ENCODE results near the gene PLSCR2. TPM values are rescaled to one million over a fixed set of nuclear protein-coding genes. Genes with fewer than 3 reads are reported as not detected.
"Not testable (repeated sequence)": the region's sequence is repeated elsewhere in the genome, so short reads cannot be mapped to it uniquely, and the experiment has no call there.

Gene PLSCR2
- total and polyA plus RNA-seq, 4 donors, result 0.25 TPM; not detected in 3

DNA sequence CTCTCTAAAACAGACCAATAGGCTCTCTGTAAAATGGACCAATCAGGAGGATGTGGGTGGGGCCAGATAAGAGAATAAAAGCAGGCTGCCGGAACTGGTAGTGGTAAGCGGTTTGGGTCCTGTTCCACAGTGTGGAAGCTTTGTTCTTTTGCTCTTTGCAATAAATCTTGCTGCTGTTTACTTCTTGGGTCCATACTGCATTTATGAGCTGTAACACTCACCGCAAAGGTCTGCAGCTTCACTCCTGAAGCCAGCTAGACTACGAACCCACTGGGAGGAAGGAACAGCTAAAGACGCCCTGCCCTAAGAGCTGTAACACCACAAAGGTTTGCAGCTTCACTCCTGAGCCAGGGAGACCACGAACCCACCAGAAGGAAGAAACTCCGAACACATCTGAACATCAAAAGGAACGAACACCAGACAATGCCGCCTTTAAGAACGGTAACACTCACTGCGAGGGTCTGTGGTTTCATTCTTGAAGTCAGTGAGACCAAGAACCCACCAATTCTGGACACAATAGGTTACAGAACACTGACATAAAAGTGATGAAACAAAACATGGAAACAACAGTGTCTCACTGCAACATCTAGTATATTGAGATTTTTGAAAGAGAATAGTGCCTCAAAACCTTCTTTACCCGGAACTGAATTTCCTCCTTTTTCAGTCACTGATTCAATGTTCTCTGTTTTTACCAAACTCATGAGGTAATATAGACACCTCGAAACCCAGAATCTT, 28.8 kb upstream of the PLSCR2 start:
- Histone ChIP-seq H3K27ac (ENCODE audit: low read depth in 1 of 2, low read length in 2 of 2) (no peak overlapping the region), H3K9me3 (ENCODE audit: control insufficient read depth in 4 of 4, low read length in 3 of 4) (no peaks in the 10 kb centered on the region), H3K4me3 (ENCODE audit: low read depth in 1 of 3, low read length in 3 of 3) (no peak overlapping the region), H3K27me3 (ENCODE audit: control insufficient read depth in 4 of 4, insufficient read depth in 4 of 4, low read length in 3 of 4) (no peaks in the 10 kb centered on the region), H3K36me3 (ENCODE audit: control insufficient read depth in 4 of 4, insufficient read depth in 3 of 4, low read depth in 1 of 4, low read length in 3 of 4) (no peaks in the 10 kb centered on the region), H3K9ac (ENCODE audit: low read depth in 1 of 2, low read length in 2 of 2) (no peak overlapping the region), H3K4me1 (ENCODE audit: control insufficient read depth in 4 of 4, insufficient read depth in 4 of 4, low read length in 3 of 4) (peaks cover 0 to 2% (median 0%) of the 10 kb centered on the region in 4 donors)
- 86% methylated on average over 13 of the region's 13 CpGs for WGBS
- no peak for DNase-seq (ENCODE audit: low spot score)
- TF ChIP-seq, protein P1, sequence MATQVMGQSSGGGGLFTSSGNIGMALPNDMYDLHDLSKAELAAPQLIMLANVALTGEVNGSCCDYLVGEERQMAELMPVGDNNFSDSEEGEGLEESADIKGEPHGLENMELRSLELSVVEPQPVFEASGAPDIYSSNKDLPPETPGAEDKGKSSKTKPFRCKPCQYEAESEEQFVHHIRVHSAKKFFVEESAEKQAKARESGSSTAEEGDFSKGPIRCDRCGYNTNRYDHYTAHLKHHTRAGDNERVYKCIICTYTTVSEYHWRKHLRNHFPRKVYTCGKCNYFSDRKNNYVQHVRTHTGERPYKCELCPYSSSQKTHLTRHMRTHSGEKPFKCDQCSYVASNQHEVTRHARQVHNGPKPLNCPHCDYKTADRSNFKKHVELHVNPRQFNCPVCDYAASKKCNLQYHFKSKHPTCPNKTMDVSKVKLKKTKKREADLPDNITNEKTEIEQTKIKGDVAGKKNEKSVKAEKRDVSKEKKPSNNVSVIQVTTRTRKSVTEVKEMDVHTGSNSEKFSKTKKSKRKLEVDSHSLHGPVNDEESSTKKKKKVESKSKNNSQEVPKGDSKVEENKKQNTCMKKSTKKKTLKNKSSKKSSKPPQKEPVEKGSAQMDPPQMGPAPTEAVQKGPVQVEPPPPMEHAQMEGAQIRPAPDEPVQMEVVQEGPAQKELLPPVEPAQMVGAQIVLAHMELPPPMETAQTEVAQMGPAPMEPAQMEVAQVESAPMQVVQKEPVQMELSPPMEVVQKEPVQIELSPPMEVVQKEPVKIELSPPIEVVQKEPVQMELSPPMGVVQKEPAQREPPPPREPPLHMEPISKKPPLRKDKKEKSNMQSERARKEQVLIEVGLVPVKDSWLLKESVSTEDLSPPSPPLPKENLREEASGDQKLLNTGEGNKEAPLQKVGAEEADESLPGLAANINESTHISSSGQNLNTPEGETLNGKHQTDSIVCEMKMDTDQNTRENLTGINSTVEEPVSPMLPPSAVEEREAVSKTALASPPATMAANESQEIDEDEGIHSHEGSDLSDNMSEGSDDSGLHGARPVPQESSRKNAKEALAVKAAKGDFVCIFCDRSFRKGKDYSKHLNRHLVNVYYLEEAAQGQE (IDR thresholded peaks at IDR 0.05), result no peak
- TF ChIP-seq FOXA1 (IDR thresholded peaks at IDR 0.05) (no peak), EGR1 (IDR thresholded peaks at IDR 0.05; ENCODE audit: low read depth in 2 of 2) (no peak), TAF1 (conservative IDR thresholded peaks at IDR 0.05) (no peak), YY1 (IDR thresholded peaks at IDR 0.05) (no peak), ATF3 (IDR thresholded peaks at IDR 0.05) (no peak), RXRA (IDR thresholded peaks at IDR 0.05) (no peak), NR2F2 (IDR thresholded peaks at IDR 0.05) (no peak), FOXA2 (IDR thresholded peaks at IDR 0.05) (no peak), CTCF (IDR thresholded peaks at IDR 0.05; ENCODE audit: low read depth, low read length, missing input control) (no peak), MAX (IDR thresholded peaks at IDR 0.05) (no peak), RAD21 (IDR thresholded peaks at IDR 0.05) (no peak), HNF4A (conservative IDR thresholded peaks at IDR 0.05) (no peak), JUND (IDR thresholded peaks at IDR 0.05) (no peak), HNF4G (IDR thresholded peaks at IDR 0.05) (no peak)
- TF ChIP-seq, protein P2, sequence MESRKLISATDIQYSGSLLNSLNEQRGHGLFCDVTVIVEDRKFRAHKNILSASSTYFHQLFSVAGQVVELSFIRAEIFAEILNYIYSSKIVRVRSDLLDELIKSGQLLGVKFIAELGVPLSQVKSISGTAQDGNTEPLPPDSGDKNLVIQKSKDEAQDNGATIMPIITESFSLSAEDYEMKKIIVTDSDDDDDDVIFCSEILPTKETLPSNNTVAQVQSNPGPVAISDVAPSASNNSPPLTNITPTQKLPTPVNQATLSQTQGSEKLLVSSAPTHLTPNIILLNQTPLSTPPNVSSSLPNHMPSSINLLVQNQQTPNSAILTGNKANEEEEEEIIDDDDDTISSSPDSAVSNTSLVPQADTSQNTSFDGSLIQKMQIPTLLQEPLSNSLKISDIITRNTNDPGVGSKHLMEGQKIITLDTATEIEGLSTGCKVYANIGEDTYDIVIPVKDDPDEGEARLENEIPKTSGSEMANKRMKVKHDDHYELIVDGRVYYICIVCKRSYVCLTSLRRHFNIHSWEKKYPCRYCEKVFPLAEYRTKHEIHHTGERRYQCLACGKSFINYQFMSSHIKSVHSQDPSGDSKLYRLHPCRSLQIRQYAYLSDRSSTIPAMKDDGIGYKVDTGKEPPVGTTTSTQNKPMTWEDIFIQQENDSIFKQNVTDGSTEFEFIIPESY (IDR thresholded peaks at IDR 0.05), result no peak

GRCh38 chr3:146497145-146497843, 27.9 kb upstream of the PLSCR2 start:
- not testable (repeated sequence) for DNase-seq (ENCODE audit: low spot score)

More at GRCh38 chr3:146497145-146497843, 27.9 kb upstream of the PLSCR2 start:
- not testable (repeated sequence) for H3K36me3 ChIP-seq (ENCODE audit: control insufficient read depth in 4 of 4, insufficient read depth in 3 of 4, low read depth in 1 of 4, low read length in 3 of 4); H3K4me3 ChIP-seq (ENCODE audit: low read depth in 1 of 3, low read length in 3 of 3); H3K9me3 ChIP-seq (ENCODE audit: control insufficient read depth in 4 of 4, low read length in 3 of 4); H3K9ac ChIP-seq (ENCODE audit: low read depth in 1 of 2, low read length in 2 of 2); H3K27ac ChIP-seq (ENCODE audit: low read depth in 1 of 2, low read length in 2 of 2); H3K4me1 ChIP-seq (ENCODE audit: control insufficient read depth in 4 of 4, insufficient read depth in 4 of 4, low read length in 3 of 4); H3K27me3 ChIP-seq (ENCODE audit: control insufficient read depth in 4 of 4, insufficient read depth in 4 of 4, low read length in 3 of 4)
- WGBS, result 97% methylated on average over 28 of the region's 28 CpGs

Data from liver (tissue), 9 donors.